ENCODE measurements around the gene SDHAF4.
"Not testable (repeated sequence)": the region's sequence is repeated elsewhere in the genome, so short reads cannot be mapped to it uniquely, and the experiment has no call there.

SDHAF4 gene

GRCh38 chr6:70566751-70567382, at the start of gene SDHAF4:
Gene SDHAF4, plus strand, starts transcription at chr6:70566930. Its CDS starts 11 bp downstream, at chr6:70566941.
- peak; percentile 92 for DNase-seq (ENCODE audit: low read depth)

- DNase-seq (ENCODE audit: low read depth): no peak
These were observed 48.0 kb upstream of the SDHAF4 start for GRCh38 chr6:70518723-70519122.

- peak; percentile 6 for DNase-seq (ENCODE audit: low read depth)
These were observed 46.2 kb upstream of the SDHAF4 start for GRCh38 chr6:70520575-70520974.

GRCh38 chr6:70524721-70525286, 41.9 kb upstream of the SDHAF4 start:
- no peak for DNase-seq (ENCODE audit: low read depth)

GRCh38 chr6:70527071-70527737, 39.5 kb upstream of the SDHAF4 start:
- DNase-seq (ENCODE audit: low read depth): no peak

- DNase-seq (ENCODE audit: low read depth): no peak
These were observed 36.7 kb upstream of the SDHAF4 start for GRCh38 chr6:70530023-70530422.

GRCh38 chr6:70531133-70531532, 35.6 kb upstream of the SDHAF4 start:
- DNase-seq (ENCODE audit: low read depth): no peak

GRCh38 chr6:70537266-70537665, 29.5 kb upstream of the SDHAF4 start:
- DNase-seq (ENCODE audit: low read depth): no peak

- no peak for DNase-seq (ENCODE audit: low read depth)
These were observed 28.4 kb upstream of the SDHAF4 start for GRCh38 chr6:70538376-70538775.

- DNase-seq (ENCODE audit: low read depth): no peak
These were observed 19.4 kb upstream of the SDHAF4 start for GRCh38 chr6:70547313-70547712.

GRCh38 chr6:70547905-70548304, 18.8 kb upstream of the SDHAF4 start:
- no peak for DNase-seq (ENCODE audit: low read depth)

GRCh38 chr6:70549327-70549726, 17.4 kb upstream of the SDHAF4 start:
- no peak for DNase-seq (ENCODE audit: low read depth)

GRCh38 chr6:70551566-70551965, 15.2 kb upstream of the SDHAF4 start:
- no peak for DNase-seq (ENCODE audit: low read depth)

- DNase-seq (ENCODE audit: low read depth): not testable (repeated sequence)
These were observed 14.3 kb upstream of the SDHAF4 start for GRCh38 chr6:70552286-70552940.

GRCh38 chr6:70552974-70553373, 13.8 kb upstream of the SDHAF4 start:
- DNase-seq (ENCODE audit: low read depth): no peak

- DNase-seq (ENCODE audit: low read depth): no peak
These were observed 8.7 kb upstream of the SDHAF4 start for GRCh38 chr6:70557998-70558397.

GRCh38 chr6:70562401-70562800, 4.3 kb upstream of the SDHAF4 start:
- not testable (repeated sequence) for DNase-seq (ENCODE audit: low read depth)

GRCh38 chr6:70563530-70563929, 3.2 kb upstream of the SDHAF4 start:
- DNase-seq (ENCODE audit: low read depth): no peak

GRCh38 chr6:70574643-70575042, 7.9 kb downstream of the SDHAF4 start:
- DNase-seq (ENCODE audit: low read depth): no peak

- no peak for DNase-seq (ENCODE audit: low read depth)
These were observed 9.3 kb downstream of the SDHAF4 start for GRCh38 chr6:70575899-70576495.

- no peak for DNase-seq (ENCODE audit: low read depth)
These were observed 19.4 kb downstream of the SDHAF4 start for GRCh38 chr6:70586114-70586513.

- no peak for DNase-seq (ENCODE audit: low read depth)
These were observed 23.7 kb downstream of the SDHAF4 start for GRCh38 chr6:70590400-70590799.
